AG04449 (cell line): Measurements from ENCODE around the gene TNC.

ENCODE experiments used
- CTCF ChIA-PET: fragments of 350-600 bp; formaldehyde crosslinking; extraction: SDS; loops from one replicate; lab custom pipeline; 2021; ENCODE audit warnings: antibody characterized with exemption; lab: Yijun Ruan, JAX
- POLR2A ChIA-PET: fragments of 400-600, 350-600 bp; formaldehyde crosslinking; extraction: SDS; loops from one replicate; lab custom pipeline; 2020; ENCODE audit warnings: antibody characterized with exemption, inconsistent platforms; lab: Yijun Ruan, JAX
- DNase-seq: peaks from one replicate; pipeline ENCODE4 v3.0.0-alpha.2; 2010; ENCODE audit warnings: low read depth, low spot score
- H3K4me3 ChIP-seq: 2 replicates; pipeline ENCODE4 v1.5.1; 2011; ENCODE audit warnings: low read depth, mild to moderate bottlenecking, control low read depth, low read length
- CTCF ChIP-seq: IDR thresholded peaks from one replicate; pipeline ENCODE4 v1.5.1; 2011; ENCODE audit warnings: mild to moderate bottlenecking, moderate library complexity, low read length, control low read depth, inconsistent platforms; ENCODE audit not compliant: insufficient read depth; ENCODE audit errors: missing control alignments

Gene TNC

GRCh38 chr9:115111874-115112273 is 6.1 kb downstream of the TNC start:
- CTCF ChIA-PET: interaction anchor here (1.1 kb wide), 1 partner anchor 81 kb away, joined by 3 read pairs; no protein-coding TSS in a partner anchor
- POLR2A ChIA-PET: interaction anchor here (0.6 kb wide), 2 partner anchors 93 to 246 kb away, joined by 3 read pairs; no protein-coding TSS in a partner anchor
- no peak for TF ChIP-seq CTCF
- H3K4me3 ChIP-seq: no peak overlapping the region
- DNase-seq: no peak

GRCh38 chr9:115109486-115109885 is 8.5 kb downstream of the TNC start:
- no peak for DNase-seq
- no peak overlapping the region for H3K4me3 ChIP-seq
- CTCF ChIA-PET: interaction anchor here (3.1 kb wide), 1 partner anchor 415 kb away, joined by 15 read pairs; no protein-coding TSS in a partner anchor
- TF ChIP-seq CTCF: no peak
- POLR2A ChIA-PET: interaction anchor here (0.5 to 1.1 kb wide), 2 partner anchors 9 to 26 kb away, joined by 3 to 5 read pairs; partner anchors contain the start of gene TNC

- ChIA-PET CTCF (interaction anchor here (1.4 to 3.1 kb wide), 4 partner anchors 11 to 417 kb away, joined by 3 to 15 read pairs (median 4); partner anchors contain the start of gene TNC), POLR2A (interaction anchor here (0.7 kb wide), 1 partner anchor 266 kb away, joined by 3 read pairs; no protein-coding TSS in a partner anchor)
- no peak overlapping the region for H3K4me3 ChIP-seq
- no peak for TF ChIP-seq CTCF
- no peak for DNase-seq
Observed at GRCh38 chr9:115107701-115108100, 10.3 kb downstream of the TNC start.

- H3K4me3 ChIP-seq: no peak overlapping the region
- no peak for DNase-seq
- no peak for TF ChIP-seq CTCF
- ChIA-PET CTCF (interaction anchor here (1.4 kb wide), 1 partner anchor 97 kb away, joined by 3 read pairs; no protein-coding TSS in a partner anchor), POLR2A (no interaction called here)
Observed at GRCh38 chr9:115106642-115107041, 11.3 kb downstream of the TNC start.

- DNase-seq: no peak
- ChIA-PET CTCF (interaction anchor here (1.3 kb wide), 1 partner anchor 9 kb away, joined by 5 read pairs; no protein-coding TSS in a partner anchor), POLR2A (no interaction called here)
- TF ChIP-seq CTCF: no peak
- H3K4me3 ChIP-seq: no peak overlapping the region
Observed at GRCh38 chr9:115106001-115106400, 12.0 kb downstream of the TNC start.

GRCh38 chr9:115104908-115105307 is 13.0 kb downstream of the TNC start:
- ChIA-PET POLR2A (interaction anchor here (1.4 kb wide), 1 partner anchor 13 kb away, joined by 4 read pairs; the partner anchor contains the start of gene TNC), CTCF (interaction anchor here (1.1 to 1.3 kb wide), 2 partner anchors 10 to 419 kb away, joined by 3 to 5 read pairs; no protein-coding TSS in a partner anchor)
- no peak overlapping the region for H3K4me3 ChIP-seq
- TF ChIP-seq CTCF: no peak
- DNase-seq: no peak
